GM04503 (cell line): ENCODE results near the gene FCAMR.
"Not testable (repeated sequence)": the region's sequence is repeated elsewhere in the genome, so short reads cannot be mapped to it uniquely, and the experiment has no call there.

Experiments
- DNase-seq: peaks from one replicate; pipeline ENCODE4 v3.0.0-alpha.2; 2012; ENCODE audit warnings: low read depth

Gene FCAMR

DNA sequence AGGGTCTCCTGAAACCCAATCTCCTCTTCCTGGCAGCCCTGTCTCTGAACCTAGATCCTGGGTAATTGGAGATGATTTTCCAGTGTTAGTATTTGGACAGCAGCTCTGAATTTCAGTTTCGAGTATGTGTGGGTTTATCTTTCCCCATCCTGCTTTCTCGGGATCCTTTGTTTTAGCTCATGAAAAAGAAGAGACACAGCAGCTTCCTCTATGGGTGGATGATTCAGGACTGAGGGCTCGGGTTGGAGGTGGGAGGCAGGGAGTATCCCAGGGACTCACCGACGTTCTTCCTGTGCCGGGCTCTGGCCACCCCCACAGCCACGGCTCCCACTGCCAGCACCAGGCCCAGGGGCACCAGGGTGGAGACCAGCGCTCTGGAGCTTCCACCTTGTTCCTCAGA lies 38.1 kb downstream of the FCAMR start:
- DNase-seq, result no peak

GRCh38 chr1:206931709-206932108 lies 38.6 kb downstream of the FCAMR start:
- DNase-seq, result no peak

DNA sequence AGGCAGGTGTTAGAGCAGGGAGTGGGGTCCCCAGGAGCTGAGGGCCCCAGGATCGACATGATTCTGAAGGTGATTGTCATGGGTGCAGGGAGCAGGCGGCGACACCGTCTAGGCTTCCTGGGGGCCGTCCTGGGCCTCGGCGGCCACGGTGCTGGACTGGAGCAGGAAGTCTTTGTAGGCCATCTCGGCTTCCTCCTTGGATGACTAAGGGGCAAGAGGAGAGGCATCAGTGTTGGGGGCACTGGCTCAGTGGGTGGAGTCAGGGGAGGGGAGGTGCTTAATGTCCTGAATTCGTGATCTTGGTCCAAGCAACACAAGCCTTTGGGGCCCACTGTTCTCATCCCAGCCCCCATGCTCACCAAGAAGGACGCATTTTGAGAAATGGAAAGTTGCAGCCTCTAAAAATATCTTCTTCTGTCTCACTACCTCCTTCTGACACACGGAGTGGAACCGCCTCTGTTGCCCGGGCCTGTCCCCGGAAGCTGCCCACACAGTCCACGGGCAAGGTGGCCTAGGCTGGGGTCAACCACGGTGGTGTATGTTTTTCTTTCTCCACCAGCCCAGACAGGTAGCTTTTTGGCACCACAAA lies 40.0 kb downstream of the FCAMR start:
- no peak for DNase-seq

- no peak for DNase-seq
These were observed 40.7 kb downstream of the FCAMR start for GRCh38 chr1:206929524-206929923.

GRCh38 chr1:206926286-206926685 lies 44.0 kb downstream of the FCAMR start:
- DNase-seq, result no peak

GRCh38 chr1:206925106-206925736 lies 45.0 kb downstream of the FCAMR start:
- DNase-seq, result no peak

GRCh38 chr1:206924592-206925105 lies 45.6 kb downstream of the FCAMR start:
- no peak for DNase-seq

DNA sequence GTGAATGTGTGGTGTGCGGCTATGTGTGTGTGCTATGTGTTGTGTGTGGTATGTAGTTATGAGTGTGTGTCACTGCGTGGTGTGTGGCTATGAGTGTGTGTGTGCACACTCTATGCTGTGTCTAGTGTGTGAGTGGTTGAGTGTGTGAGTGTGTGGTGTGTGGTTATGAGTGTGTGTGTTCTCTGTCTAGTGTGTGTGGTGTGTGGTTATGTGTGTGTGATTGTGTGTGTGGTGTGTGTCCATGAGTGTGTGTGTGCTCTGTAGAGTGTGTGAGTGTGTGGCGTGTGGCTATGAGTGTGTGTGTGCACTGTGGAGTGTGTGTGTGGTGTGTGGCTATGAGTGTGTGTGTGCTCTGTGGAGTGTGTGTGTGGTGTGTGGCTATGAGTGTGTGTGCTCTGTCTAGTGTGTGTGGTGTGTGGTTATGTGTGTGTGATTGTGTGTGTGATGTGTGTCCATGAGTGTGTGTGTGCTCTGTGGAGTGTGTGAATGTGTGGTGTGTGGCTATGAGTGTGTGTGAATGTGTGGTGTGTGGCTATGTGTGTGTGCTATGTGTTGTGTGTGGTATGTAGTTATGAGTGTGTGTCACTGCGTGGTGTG lies 46.2 kb downstream of the FCAMR start:
- DNase-seq, result not testable (repeated sequence)

GRCh38 chr1:206923009-206923960 lies 47.0 kb downstream of the FCAMR start:
- no peak for DNase-seq

GRCh38 chr1:206922524-206922923 lies 47.7 kb downstream of the FCAMR start:
- no peak for DNase-seq

DNA sequence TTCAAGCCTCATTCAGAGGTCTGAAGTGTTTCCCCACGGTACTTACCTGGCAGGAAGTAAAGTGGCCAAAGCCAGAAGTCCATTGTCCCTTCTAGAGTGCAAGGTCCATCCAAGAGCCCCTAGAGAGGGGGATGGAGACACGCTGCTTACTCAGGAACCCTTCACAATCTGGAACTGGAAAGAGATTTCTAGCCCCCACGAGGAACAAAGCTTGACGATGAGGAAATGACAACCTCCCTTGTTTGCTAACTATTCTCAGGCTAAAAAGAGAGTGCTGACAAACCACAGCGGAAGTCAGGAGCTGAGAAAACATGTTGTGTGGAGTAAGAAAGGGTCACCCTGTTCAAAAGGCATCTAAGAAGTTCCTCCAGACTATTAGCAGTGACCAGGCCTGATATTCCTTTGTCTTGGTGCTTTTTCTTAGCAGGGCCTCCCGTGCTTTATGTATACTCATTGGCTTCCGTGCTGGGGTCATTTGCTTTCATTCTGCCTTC lies 48.4 kb downstream of the FCAMR start, which contains the start of gene FCMR:
Gene FCMR (minus strand): TSS at position 170 of the 494 bp plus-strand sequence. CDS start 87 bp downstream, at position 83.
- DNase-seq, result no peak

DNA sequence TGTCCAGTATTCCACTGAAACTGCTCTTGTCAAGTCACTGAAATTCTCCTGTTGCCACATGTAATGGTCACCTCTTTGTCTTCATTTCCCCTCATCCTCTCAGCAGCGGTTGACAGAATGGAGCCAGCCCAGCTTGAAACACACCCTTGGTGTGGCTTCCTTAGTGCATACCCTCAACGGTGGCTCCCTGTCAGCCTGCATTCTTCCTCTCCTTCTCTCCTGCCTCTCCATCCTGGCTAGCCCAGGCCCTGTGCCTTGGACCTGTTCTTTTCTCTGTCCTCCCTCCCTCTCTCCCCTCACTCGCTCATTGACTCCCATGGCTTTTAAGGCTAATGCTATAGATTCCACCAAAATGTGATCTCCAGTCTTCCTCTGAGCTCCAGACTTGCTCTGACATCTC lies 52.2 kb downstream of the FCAMR start:
- no peak for DNase-seq

- no peak for DNase-seq
These were observed 54.1 kb downstream of the FCAMR start for GRCh38 chr1:206916000-206916709.

- no peak for DNase-seq
These were observed 55.1 kb downstream of the FCAMR start for GRCh38 chr1:206915030-206915735.

GRCh38 chr1:206913766-206914537 lies 56.3 kb downstream of the FCAMR start:
- no peak for DNase-seq

- peak; percentile 41 for DNase-seq
These were observed 57.7 kb downstream of the FCAMR start for GRCh38 chr1:206912445-206913095.

DNA sequence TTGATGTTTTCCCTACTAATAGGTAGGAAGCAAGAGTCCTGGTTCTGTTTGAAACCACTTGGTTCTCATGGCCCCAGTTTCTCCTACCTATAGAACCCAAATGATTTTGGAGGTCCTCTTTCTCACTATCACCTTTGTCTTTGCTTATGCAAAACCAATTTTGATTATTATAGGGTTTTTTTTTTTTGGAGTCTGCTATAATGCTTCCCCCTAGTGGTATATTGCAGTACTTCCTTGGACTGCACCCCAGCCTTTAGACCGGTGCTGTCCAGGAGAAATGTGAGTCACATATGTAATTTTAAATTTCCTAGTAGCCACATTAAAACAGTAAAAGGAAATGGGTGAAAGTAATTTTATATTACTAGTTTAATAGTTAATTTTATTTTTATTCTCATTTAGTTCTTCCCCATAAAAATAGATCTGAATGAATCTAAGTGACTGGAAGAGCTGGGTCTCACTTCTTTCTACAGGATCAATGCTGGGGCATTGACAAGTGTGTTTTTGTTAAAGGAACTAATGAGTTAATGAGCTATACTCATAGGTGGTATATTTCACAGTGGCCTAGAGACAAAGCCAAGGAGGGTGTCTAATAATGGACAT lies 59.1 kb downstream of the FCAMR start:
- no peak for DNase-seq

GRCh38 chr1:206909883-206910318 lies 60.4 kb downstream of the FCAMR start:
- DNase-seq, result no peak
